Kasumi-1 (cell line): ENCODE results near the gene SPAG16.
A peak's percentile ranks its signal among the peaks of the same experiment; 100 is the strongest.
"Not testable (repeated sequence)": the region's sequence is repeated elsewhere in the genome, so short reads cannot be mapped to it uniquely, and the experiment has no call there.

ENCODE experiments used
- DNase-seq, 2 experiments: peaks; one replicate each; lab custom pipeline; 2025; lab: John Stamatoyannopoulos, UW

SPAG16 gene

DNA sequence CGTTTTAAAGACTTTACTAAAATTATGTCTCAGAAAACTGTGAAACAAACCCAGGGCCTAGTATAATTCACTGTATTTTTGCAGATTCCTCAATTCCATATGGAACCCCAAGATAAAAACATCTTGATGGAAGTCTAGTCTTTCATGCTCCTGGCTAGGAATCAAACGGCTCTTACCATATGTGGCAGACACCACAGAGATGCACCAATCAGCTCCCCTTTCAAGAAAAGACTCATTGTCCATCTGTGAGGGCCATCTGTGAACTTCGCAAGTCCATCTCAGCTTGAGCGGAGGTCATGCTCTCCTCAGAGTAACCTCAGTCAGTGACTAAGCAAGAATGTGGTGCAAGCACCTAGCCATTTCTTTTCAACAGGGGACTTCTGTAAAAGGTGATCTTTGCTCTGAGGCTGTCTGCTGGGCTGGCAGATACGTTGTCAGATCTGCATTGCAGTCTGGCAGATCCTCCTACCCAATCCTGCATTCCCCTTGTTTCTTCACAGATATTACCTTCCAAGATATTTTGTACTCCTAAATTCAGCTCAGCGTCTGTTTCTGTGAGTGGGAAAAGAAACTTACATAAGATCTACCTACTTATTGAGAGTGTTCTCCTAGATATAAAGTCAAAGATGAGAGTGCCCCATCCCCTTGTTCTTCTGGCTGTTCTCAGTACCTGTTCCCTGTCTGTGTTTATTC, 419.3 kb downstream of the SPAG16 start:
- DNase-seq: no peak

DNA sequence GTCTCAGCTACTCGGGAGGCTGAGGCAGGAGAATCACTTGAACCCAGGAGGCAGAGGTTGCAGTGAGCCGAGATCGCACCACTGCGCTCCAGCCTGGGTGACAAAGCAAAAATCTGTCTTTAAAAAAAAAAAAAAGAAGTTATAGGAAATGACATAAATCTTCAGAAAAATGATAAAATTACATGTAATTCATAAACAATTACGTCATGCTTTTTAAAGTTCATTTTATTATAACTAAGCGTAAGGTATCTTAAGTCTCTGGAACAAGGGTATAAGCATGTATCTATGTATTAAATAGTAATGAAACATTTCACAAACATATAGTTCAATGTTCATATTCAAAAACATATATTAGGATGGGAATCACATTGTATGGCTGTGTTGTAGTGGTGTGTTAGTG, 425.9 kb downstream of the SPAG16 start:
- DNase-seq: no peak

DNA sequence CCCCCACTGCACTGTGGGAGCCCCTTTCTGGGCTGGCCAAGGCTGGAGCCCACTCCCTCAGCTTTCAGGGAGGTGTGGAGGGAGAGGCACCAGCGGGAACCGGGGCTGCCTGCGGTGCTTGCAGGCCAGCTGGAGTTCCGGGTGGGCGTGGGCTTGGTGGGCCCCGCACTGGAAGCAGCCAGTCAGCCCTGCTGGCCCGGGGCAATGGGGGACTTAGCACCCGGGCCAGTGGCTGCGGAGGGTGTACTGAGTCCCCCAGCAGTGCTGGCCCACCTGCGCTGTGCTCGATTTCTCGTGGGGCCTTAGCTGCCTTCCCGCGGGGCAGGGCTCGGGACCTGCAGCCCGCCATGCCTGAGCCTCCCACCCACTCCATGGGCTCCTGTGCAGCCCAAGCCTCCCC, 434.1 kb downstream of the SPAG16 start:
- DNase-seq: not testable (repeated sequence)

DNA sequence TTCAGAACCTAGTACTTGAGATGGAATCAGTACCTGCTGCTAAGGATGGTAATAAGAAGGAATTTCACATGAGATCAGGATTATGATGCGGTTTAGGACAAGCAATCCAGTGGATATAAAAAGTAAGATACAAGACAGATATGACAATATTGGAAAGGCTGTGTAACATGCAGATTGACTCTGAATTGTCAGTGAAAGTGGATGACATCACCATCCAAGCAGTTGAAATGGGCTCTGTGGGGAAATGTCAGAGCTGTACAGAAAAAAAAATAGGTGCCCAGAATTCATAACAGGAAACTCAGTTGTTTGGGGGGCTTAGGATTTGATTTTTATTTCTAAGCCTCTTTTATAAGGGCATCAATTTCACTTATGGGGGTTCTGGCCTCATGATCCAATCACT, 438.3 kb downstream of the SPAG16 start:
- DNase-seq: no peak

DNA sequence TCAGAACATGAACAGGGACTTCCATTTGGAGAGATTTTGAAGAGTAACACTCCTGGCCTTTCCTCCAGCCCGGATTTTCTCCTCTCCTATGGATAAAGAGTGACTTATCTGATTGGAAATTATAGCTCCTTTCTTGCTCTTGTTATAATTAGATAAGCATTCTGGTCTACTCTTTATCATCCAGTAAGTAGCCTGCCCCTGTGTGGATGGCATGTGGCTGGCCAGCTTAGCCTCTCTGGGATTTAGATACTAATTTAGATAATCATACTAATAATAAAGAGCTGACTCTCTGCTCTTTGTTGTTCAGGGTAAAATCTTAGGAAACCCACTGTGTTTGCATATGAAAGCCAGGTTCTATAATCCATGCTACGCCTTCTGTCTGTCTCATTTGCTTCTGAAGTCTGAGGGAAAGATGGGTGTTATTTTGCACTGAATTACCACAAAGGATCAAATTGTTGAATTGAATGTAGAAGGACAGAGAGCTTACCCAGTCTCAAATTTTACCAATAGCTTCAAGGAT, 438.8 kb downstream of the SPAG16 start:
- DNase-seq: no peak

DNA sequence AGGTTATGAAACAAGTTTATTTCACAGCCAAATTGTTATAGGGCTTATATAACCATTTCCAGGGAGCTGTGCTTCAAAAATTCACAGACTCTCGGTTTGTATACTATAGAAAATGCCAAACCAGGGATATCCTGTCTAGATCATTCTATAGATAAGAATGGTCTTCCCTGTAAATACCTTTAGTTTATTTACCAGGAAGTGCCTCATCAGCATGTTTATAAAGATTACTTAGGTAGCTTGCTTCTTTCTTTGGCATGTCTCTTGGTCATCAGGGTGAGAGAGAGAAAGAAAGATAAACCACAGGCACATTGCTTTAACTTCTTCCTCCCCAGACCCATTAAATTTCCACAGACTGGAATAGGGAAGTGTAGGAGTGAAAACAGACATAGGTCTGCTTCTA, 439.4 kb downstream of the SPAG16 start:
- peak; percentile 21 to 29 for DNase-seq

DNA sequence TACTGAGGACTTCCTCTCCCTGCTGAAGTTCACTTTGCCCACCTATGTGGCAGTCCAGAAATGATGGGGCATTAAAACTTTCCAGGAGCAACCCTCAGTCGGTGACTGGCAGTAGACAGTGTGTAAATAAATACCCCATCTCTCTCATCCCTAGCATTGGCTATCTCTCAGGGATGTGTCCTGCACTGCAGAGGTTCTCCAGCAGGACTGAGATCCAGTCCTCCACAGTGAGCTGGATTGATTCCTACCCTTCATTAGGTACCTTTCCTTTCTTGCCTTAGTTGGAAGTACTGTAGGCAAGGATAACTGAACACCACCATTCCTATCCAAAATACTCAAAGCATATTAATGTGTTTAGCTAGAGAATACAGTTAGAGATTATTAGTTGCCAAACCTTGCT, 441.8 kb downstream of the SPAG16 start:
- DNase-seq: no peak

DNA sequence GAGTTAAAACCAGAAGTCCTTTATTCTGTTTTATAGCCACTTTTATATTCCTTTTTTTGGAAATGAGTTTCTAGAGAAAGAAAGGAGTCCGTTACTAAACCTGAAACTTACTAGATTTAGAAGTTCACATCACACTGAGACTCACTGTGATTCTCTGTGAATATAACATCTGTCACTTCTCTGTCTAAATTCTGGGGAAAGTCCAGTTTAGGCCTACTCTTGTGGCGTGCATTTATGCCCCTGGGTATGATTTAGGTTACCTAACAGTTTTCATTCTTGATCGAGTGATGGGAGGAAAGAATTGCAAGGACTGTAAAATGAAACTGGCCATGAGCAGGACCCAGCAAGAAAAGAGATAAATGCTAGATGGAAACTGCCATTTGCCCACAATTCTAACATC, 449.6 kb downstream of the SPAG16 start:
- no peak for DNase-seq

DNA sequence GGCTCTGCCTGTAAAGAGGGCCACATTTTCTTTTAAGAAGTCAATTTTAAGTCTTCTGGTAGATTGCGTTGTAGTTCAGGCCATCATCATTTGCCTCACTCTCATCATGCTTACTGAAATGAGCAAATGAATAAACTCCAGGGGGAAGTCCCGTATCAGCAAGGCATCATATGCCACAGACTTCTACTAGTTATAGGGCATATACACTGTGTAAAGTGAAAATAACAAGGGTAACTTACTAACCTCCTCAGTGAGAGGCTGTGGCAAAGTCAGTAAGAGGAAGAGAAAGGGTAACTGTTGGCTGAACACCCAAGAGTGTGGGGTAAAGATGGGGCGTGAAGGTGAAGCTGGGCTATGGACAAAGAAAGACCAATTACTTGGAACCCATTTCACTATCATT, 456.2 kb downstream of the SPAG16 start:
- DNase-seq: no peak

DNA sequence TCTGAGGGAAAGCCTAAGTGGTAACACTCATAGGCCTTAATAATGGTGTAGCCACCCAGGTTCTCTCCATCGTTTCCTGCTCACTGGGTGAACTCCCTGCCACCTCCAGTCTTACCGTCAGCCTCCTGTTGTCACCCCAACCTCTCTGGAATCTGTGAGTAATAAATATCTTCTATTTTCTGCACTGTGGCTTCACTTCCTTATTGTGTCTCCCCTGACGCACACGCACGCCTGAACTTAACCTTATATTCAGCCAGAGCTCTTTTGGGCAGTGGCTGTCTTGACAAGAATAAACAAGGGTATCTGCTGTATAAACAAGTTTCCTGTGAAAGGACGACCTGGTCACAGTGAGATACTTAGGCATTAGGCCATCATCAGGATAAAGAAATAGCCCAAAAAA, 467.2 kb downstream of the SPAG16 start:
- no peak for DNase-seq

DNA sequence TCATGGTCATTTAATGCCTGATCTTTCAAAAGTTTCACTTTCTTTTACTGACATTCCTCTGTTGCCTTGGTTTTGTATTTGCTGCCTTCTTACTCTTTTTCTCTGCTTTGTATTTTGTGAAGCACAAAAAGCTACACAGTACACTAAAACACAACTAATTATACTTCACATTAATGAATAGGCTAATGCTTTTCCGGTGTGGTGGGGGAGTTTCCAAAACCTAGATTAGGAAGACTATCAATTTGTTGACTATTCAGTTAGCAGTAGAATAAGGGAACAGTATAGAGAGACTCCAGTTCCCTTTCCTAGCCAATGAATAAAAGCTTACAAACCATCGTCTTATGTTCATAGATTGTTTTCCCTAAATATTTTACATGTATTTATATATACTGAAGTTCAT, 468.3 kb downstream of the SPAG16 start:
- DNase-seq: no peak

DNA sequence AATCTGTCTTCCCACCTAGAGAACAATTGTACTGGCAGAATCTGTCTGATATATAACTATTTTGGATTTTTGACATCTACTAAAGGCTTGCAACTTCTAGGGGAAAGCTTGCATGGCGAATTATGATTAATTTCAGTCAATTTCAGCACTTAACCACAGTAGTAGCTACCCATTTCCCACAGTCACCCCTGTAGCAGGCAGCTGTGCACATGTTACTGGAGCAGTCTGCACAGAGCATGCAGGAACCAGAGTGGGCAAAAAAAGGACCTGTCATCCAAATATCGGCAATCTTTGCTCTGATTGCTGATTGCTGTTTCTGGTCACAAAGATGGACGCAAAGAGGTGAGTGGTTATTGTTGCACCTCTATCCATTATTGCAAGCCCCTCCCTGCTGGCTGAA, 473.3 kb downstream of the SPAG16 start:
- DNase-seq: no peak

DNA sequence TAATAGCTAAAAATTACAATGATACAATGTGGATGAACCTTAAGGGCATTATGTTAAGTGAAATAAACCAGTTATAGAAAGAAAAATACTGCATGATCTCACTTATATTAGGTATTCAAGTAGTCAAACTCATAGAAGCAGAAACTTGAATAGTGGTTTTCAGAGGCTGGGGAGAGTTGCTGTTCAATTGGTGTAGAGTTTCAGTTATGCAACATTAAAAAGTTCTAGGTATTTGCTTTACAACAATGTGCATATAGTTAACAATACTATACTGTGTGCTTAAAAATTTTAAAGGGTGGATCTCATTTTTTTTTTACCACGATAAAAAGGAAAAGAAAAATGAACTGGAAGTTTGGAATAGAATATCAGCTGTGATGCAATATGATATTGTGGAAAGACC, 479.1 kb downstream of the SPAG16 start:
- no peak for DNase-seq

DNA sequence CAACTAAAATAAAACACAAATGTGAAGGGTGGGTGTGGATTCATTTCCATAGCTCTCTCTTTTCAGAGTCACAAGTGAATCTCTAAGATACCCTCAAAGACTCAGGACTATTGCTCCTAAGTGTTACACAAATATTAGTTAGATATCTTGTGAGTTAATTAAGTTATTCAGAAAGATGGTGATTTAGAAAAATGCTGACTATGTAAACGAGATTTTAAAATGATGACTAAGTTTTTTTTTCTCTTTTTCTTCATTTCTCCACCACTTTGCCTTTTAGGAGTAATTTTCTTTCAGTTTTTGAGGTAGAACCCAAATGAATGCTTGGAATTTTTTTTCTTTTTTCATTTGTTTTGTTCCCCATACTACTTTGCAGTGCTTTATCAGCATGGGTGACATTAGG, 479.7 kb downstream of the SPAG16 start:
- no peak for DNase-seq

DNA sequence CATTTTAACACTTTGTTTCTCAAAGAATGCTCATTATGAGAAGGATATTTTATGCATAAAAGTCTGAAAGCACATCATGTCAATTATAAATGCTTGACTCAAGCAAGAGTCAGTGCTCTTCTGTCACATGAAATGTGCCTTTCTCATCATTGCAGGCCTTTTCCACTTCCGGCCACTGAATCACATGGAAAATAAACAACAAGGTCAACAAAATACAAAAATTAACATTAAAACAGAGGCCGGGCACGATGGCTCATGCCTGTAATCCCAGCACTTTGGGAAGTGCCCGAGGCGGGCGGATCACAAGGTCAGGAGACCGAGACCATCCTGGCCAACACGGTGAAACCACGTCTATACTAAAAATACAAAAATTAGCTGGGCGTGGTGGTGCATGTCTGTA, 480.6 kb downstream of the SPAG16 start:
- DNase-seq: no peak

DNA sequence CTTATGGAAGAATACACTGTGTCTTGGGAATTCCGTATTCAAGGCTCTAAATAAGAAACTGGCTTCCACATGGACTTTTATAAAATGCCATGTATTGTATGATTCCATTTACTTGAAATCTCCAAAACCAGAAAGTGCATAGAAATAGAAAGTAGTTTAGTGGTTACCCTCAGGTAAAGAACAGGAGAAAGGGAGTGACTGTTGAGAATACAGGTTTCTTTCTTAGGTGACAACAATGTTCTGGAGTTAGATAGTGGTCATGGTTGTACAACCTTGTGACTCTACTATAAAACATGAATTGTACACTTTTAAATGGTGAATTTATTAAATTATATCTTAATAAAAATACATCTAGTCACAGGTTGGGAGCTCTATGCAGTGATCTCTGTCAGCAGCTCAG, 481.8 kb downstream of the SPAG16 start:
- DNase-seq: no peak

DNA sequence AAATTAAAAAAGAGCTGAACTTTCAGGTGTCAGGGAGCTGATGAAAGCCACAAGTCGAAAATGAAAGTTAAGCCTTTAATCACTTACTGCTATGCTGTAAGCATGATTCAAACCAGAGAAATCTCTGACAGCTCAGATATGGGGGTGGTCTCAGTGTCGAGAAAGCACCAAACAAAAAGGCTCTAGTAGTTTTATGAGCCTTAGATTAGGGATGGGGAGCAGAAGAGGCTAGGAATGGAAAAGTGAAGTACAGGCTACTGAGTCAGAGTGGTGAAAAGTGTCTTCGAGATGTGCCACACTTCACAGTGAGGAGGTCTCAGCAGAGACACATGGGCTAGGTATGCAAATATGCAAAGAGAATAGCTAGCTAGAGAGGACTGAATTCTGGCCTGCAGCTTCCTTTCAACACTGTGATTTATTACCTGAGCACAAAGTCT, 482.2 kb downstream of the SPAG16 start:
- DNase-seq: no peak

DNA sequence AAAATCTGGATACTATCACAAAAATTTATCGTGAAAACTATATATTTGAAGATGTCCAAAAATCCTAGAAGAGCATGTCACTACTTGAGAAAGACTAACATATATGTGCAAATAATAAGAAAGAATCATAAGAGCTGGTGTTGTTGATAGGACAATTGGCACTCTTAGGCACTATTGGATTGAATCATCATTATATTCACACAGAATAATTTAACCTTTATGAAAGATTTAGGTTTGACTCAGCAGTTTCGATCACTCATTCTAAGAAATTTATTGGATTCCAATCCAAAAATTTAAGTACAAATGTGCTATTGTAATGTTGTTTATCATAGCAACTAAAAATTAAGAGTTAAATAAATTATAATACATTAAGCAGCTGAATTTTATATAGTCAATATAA, 503.6 kb downstream of the SPAG16 start:
- no peak for DNase-seq

DNA sequence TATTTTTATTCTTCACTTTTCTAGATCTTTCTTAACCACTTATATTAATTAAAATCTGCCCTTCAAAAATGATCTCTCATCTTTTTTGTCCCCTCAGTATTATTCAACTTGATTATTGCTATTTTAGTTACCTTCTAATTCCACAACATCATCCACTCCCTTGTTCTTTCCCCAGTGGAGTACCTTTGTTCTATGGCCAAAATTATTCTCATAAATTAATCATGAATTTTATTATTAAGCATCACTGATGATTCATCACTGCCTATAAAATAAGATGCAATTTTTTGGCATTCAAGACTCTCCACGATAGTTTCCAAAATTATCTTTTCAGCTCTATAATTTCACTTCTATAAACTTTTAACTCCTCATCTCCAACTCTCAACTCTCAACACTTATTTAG, 505.7 kb downstream of the SPAG16 start:
- no peak for DNase-seq

DNA sequence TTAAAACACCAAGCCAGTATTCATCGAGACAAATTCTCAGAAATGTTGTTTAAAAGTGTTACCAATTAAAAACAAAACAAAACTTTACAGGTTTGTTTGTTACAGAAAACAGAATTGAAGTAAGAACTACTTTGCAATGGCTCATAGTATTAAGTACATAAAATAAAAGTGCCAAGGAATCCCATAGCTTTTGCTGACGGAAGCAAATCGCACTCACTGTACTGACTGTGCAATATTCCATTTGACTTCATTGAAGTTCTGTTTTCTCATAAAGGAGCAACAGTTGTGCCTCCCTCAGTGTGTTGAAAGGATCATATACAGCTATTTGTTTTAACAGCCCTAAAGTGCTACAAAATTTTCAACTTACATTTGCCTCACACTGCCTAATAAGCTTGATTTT, 507.8 kb downstream of the SPAG16 start:
- no peak for DNase-seq

DNA sequence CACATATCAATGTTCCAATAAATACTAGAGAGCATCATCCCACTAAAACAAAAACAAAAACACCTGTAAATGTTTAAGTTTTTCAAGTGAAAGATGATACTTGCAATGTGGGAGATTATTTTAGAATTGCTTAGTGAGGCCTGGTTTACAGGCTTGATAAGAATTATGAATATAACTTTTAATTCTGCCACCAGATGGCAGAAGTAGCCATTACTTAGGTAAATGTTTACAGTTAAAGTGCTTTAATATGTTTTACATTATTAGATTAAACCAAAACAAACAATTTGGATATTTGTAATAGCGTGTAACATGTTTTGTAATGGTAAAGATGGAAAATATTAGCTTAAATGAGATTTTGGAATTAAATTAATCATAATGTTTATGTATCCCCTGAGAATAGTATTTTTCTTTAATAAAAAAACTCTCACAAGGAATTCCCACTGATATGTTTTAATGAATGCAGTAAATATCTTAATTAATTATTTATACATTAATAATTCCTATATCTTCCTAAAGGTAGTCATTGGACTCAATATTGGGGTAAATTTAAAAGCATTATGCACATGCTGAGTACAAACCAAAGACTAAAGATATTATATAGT, 522.0 kb downstream of the SPAG16 start:
- peak in 1 of 2 experiments; percentile 1 for DNase-seq

DNA sequence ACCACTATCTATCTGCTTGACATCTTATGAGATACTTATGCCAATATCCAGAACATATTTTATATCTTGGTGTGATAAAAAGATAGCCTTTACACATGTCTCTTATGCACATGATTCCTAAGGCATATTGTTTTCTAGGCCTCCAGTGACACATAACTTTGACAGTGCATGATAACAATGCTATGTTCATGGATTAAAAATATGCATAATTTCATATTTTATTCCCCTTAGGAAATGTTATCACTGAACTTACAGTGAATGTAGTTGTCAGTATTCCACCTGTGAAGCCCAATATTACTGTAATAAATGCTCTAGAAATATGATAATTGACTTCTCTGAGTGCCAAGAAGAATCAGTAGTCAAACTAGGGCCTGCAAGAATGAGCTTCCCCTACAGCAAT, 532.3 kb downstream of the SPAG16 start:
- no peak for DNase-seq

DNA sequence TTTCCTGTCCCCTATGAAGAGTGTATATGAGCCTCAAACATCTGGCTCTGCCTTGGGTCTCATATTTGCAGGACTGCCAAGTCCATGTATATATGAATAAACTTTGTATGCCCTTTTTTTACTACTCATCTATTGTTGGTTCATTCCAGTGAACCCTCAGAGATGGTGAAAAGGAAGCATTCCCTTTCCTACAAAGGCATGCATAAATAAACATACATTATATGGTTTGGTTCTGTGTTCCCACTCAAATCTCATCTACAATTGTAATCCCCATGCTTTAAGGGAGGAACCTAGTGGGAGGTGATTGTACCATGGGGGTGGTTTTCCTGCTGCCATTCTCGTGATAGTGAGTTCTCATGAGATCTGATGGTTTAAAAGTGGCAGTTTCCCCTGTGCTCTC, 534.2 kb downstream of the SPAG16 start:
- DNase-seq: no peak

DNA sequence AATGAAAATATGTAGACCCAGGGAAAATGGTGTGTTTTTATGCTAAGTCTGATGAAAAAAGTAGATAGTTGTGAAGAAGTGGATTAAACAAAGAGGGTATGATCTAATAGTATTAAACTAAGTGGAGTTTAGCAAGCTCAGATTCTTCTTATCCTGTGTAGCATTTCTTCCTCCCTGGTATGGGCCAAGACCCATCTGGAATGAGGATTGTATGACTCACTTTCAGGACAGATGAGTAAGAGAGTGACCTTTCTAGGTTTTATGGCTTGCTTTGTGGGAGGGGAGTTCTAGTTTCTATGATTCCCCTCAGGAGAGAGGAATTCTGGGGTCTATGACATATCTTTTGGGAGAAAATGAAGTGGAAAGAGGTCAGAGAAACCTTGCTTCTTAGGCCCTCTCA, 550.1 kb downstream of the SPAG16 start:
- DNase-seq: no peak
